Fibroblast of villous mesenchyme (primary cell): ENCODE data around the gene USP7. TPM values are rescaled to one million over a fixed set of nuclear protein-coding genes. Genes with fewer than 3 reads are reported as not detected.

ENCODE experiments used
- DNase-seq: peaks from one replicate; pipeline ENCODE4 v3.0.0-alpha.2; 2010; ENCODE audit warnings: low read depth
- H3K4me3 ChIP-seq: 2 replicates; pipeline ENCODE4 v1.5.1; 2011; ENCODE audit warnings: low read depth, mild to moderate bottlenecking, low read length
- CTCF ChIP-seq: IDR thresholded peaks from 2 replicates; pipeline ENCODE4 v1.5.1; 2012; ENCODE audit warnings: low read depth, mild to moderate bottlenecking, low read length; ENCODE audit not compliant: insufficient read depth
- total RNA-seq: library from RNA; depleted of rRNA; stranded (reverse); fragments of >200 nt; gene quantifications from 2 replicates; pipeline ENCODE4 v1.2.3, GENCODE V29; 2012

The USP7 gene
- total RNA-seq, 1 donor = 54.4 TPM

GRCh38 chr16:8865145-8865882 is 98.4 kb downstream of the USP7 start:
- H3K4me3 ChIP-seq = no peak overlapping the region
- no peak for DNase-seq
- no peak for TF ChIP-seq CTCF

DNA sequence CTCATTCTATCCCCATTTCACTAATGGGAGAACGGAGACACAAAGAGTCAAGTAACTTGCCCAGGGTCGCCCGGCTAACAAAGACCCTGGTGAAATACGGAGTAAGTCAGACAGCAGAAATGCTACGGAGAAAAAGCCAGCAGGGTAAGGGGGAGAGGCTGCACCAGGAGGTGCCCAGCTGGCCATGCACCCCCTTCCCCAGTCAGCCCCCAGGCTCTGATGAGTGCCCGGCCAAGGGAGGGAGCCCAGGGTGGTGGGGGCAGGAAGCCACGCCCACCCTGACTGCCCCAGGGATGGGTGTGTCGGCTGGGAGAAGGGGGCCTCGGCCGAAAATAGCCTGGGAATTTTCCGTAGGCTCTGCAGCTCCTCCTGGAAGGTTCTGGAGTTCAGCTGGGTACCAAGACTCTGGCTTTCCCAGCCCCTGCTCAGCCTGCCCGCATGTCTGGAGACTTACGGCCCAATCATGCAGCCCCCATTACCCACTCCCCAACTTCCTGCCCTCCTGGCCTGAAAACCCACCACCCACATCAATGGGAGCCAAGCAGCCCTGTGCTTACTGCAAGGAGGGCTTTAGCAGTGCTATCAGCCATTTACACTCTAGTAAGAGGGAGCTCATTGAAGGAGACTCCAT is 99.1 kb downstream of the USP7 start:
- H3K4me3 ChIP-seq = no peak overlapping the region
- TF ChIP-seq CTCF = no peak
- no peak for DNase-seq

DNA sequence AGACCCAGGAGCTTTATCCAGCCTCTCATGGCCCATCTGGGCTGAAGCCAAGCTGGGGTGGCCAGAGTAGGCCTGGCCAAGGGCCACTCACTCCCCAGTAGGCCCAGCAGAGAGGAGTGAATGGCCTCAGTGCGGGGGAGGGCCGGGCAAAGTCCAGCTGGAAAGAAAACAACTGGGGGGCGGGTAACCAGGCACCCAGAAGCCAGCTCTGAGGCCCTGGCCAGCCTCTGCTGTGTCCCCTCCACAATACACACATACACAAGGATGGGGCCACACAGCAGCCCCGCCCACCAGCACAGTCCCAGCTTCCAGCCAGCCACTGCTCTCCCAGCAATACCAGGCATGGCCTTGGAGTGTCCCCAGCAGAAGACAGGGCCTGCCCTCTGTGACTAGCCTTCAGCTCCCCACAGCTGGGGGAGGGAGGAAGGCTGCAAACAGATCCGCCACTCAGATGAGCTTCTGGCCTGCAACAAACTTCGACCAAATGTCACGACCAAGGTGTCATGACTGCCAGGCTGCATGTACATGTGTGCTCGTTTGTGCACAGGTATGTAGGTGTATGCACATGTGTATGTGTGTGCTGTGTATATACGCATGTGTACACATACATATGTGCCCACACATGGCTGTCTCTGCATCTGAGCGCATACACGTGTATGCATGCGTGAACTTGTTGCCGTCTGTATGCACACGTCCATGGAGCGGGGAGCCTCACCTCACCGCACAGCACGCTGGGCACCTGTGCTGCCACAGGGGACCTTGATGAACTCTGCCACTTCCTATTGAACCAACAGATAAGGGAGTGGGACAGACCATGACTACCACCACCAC is 99.9 kb downstream of the USP7 start:
- no peak for DNase-seq
- TF ChIP-seq CTCF = no peak
- no peak overlapping the region for H3K4me3 ChIP-seq

- no peak for TF ChIP-seq CTCF
- H3K4me3 ChIP-seq = no peak overlapping the region
- DNase-seq = no peak
Measured at GRCh38 chr16:8862309-8863130, 101.2 kb downstream of the USP7 start.

- DNase-seq = peak; percentile 55
- no peak overlapping the region for H3K4me3 ChIP-seq
- TF ChIP-seq CTCF = no peak
Measured at GRCh38 chr16:8861563-8862308, 102.0 kb downstream of the USP7 start.
